Left lung (tissue), 10 donors: ENCODE data around the gene NPIPB2. TPM values are rescaled to one million over a fixed set of nuclear protein-coding genes. Genes with fewer than 3 reads are reported as not detected.
A peak's percentile ranks its signal among the peaks of the same experiment; 100 is the strongest.

Source experiments
- ATAC-seq: fragments of 200-7000 bp; cut with Tn5 transposase; one replicate; pipeline ENCODE4 v1.9.1; 2020; ENCODE audit warnings: moderate library complexity
- DNase-seq, 4 donors: peaks; one replicate each; pipeline ENCODE4 v3.0.0-alpha.2; 2013 to 2020
- H3K27ac ChIP-seq, 2 donors: fragments of 200-600 bp; sonication (generic) in 1 of 2; one replicate each; pipeline versions ENCODE4 v1.5.0 to v1.8.0; 2020 to 2021
- H3K27me3 ChIP-seq, 2 donors: fragments of 200-600 bp; sonication (generic) in 1 of 2; one replicate each; pipeline versions ENCODE4 v1.5.0 to v1.8.0; 2020 to 2021
- H3K36me3 ChIP-seq, 2 donors: fragments of 200-600 bp; sonication (generic) in 1 of 2; one replicate each; pipeline versions ENCODE4 v1.5.0 to v1.8.0; 2020 to 2021
- H3K4me1 ChIP-seq, 2 donors: fragments of 200-600 bp; one replicate each; pipeline ENCODE4 v1.8.0; 2021
- H3K4me3 ChIP-seq, 2 donors: fragments of 200-600 bp; sonication (generic) in 1 of 2; one replicate each; pipeline versions ENCODE4 v1.5.0 to v1.8.0; 2020 to 2021; ENCODE audit warnings: mild to moderate bottlenecking in 1 of 2
- H3K9me3 ChIP-seq, 2 donors: fragments of 200-600 bp; sonication (generic) in 1 of 2; one replicate each; pipeline versions ENCODE4 v1.5.0 to v1.8.0; 2020 to 2021
- CTCF ChIP-seq, 2 donors: fragments of 200-600 bp; sonication (generic) in 1 of 2; IDR thresholded peaks; one replicate each; pipeline versions ENCODE4 v1.5.0 to v1.8.0; 2021; ENCODE audit warnings: antibody characterized with exemption in 2 of 2
- intact Hi-C, 2 donors: fragments of 100-400 bp; cut with DNase I; formaldehyde crosslinking; loops; one replicate each; pipeline versions ENCODE4 v1.11.2 to v1.14.2; 2022
- polyA plus RNA-seq, 6 donors: library from polyadenylated mRNA; unstranded; fragments of 120-200 nt; gene quantifications; one replicate each; pipeline ENCODE4 v1.2.1, GENCODE V29; 2013; ENCODE audit not compliant: insufficient read length in 6 of 6
- total RNA-seq, 2 donors: library from RNA; stranded (reverse); fragmentation: NEBNext Ultra II Directional; extraction: Animal tissue kit (Norgen Biotek cat#: 25700); gene quantifications; one replicate each; pipeline ENCODE4 v1.2.1, GENCODE V29; 2021
- donor health status: DM: no; HTN: yes; CAD: no.
- donor health status: DM: no; HTN: no; CAD: no.

NPIPB2 gene
- total and polyA plus RNA-seq, 8 donors: 6.1 to 14.6 (median 8.8) TPM

GRCh38 chr16:11901091-11901490 is 40.8 kb downstream of the NPIPB2 start:
- intact Hi-C loops: no loop called here
- TF ChIP-seq CTCF (IDR thresholded peaks at IDR 0.05): no peak
- H3K27ac ChIP-seq: no peak overlapping the region
- H3K27me3 ChIP-seq: no peaks in the 10 kb centered on the region
- no peak overlapping the region for H3K4me3 ChIP-seq
- peaks cover 0 to 48% of the 10 kb centered on the region in 2 donors for H3K4me1 ChIP-seq
- ATAC-seq: peak; percentile 34
- H3K36me3 ChIP-seq: peaks cover 0 to 21% of the 10 kb centered on the region in 2 donors
- H3K9me3 ChIP-seq: no peaks in the 10 kb centered on the region
- DNase-seq: no peak

GRCh38 chr16:11896486-11897176 is 45.2 kb downstream of the NPIPB2 start:
- ATAC-seq: peak; percentile 45
- no peak for TF ChIP-seq CTCF (IDR thresholded peaks at IDR 0.05)
- Histone ChIP-seq H3K4me1 (peaks cover 0 to 47% of the 10 kb centered on the region in 2 donors), H3K36me3 (peaks cover 0 to 43% of the 10 kb centered on the region in 2 donors), H3K4me3 (no peak overlapping the region), H3K27ac (peak overlapping the region in 1 of 2 donors; percentile 2), H3K27me3 (no peaks in the 10 kb centered on the region), H3K9me3 (no peaks in the 10 kb centered on the region)
- DNase-seq: no peak
- intact Hi-C loops: no loop called here

DNA sequence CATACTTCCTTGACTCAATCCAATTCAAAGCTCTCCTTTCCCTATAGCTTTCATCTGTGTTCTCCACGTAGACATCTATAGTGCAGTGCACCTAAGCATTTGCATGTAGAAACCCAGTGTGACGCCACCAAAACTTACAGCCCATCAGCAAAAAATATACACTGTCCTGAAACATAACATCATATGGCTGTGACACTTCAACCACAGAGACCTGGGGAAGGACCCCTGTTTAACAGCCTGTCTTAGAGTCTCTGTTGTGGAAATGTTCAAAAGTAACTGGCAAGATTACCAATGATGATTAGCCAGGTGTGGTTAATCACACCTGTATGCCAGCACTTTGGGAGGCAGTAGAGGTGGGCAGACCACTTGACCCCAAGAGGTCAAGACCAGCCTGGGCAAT is 48.3 kb downstream of the NPIPB2 start:
- ATAC-seq (no peak), DNase-seq (no peak)
- Histone ChIP-seq H3K4me3 (no peak overlapping the region), H3K4me1 (peaks cover 0 to 25% of the 10 kb centered on the region in 2 donors), H3K27me3 (no peaks in the 10 kb centered on the region), H3K27ac (no peak overlapping the region), H3K36me3 (peaks cover 0 to 74% of the 10 kb centered on the region in 2 donors), H3K9me3 (no peaks in the 10 kb centered on the region)
- TF ChIP-seq CTCF (IDR thresholded peaks at IDR 0.05): no peak
- intact Hi-C loops: no loop called here

GRCh38 chr16:11892761-11893160 is 49.1 kb downstream of the NPIPB2 start:
- no peak for TF ChIP-seq CTCF (IDR thresholded peaks at IDR 0.05)
- ATAC-seq: no peak
- no peaks in the 10 kb centered on the region for H3K27me3 ChIP-seq
- peaks cover 0 to 25% of the 10 kb centered on the region in 2 donors for H3K4me1 ChIP-seq
- H3K4me3 ChIP-seq: no peak overlapping the region
- H3K36me3 ChIP-seq: peaks cover 0 to 82% of the 10 kb centered on the region in 2 donors
- H3K27ac ChIP-seq: no peak overlapping the region
- intact Hi-C loops: no loop called here
- DNase-seq: no peak
- no peaks in the 10 kb centered on the region for H3K9me3 ChIP-seq

DNA sequence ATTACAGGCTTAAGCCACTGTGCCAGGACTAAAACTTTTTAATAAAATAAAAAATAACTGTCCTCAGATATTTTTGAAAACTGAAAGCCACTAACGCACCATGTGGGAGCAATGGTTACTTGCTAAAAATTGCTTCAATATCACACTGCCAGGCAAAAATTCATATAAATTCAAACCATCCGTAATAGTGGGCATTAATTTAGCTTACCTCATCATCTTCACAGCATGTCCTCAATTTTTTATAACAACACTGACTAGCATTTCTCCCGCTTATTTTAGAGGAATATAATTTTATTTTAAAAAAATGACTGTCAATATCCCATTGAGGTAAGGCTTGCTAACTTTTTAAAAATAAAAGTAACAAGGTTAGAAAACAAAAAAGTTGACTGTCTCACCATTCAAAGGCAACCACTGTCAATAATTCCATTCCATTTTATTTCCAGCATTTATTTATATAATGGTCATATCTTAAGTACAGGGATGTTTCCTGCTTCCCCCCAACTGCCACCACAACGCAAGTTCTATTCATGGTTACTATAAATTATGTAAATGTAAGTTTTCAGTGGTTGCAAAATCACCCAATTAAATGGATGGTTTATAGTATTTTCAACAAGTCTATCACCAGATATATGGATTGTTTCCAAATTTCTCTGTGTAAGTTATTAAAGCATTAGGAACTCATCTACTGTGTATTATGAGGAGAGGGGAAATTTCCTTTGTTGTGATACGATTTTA is 51.4 kb downstream of the NPIPB2 start:
- intact Hi-C loops: no loop called here
- Histone ChIP-seq H3K4me1 (peaks cover 0 to 12% of the 10 kb centered on the region in 2 donors), H3K4me3 (no peak overlapping the region), H3K27ac (no peak overlapping the region), H3K9me3 (no peaks in the 10 kb centered on the region), H3K27me3 (no peaks in the 10 kb centered on the region), H3K36me3 (peaks cover 0 to 98% of the 10 kb centered on the region in 2 donors)
- ATAC-seq: no peak
- TF ChIP-seq CTCF (IDR thresholded peaks at IDR 0.05): no peak
- DNase-seq: no peak
